Keratinocyte (primary cell): ENCODE results near the gene ERBB4. TPM values are rescaled to one million over a fixed set of nuclear protein-coding genes. Genes with fewer than 3 reads are reported as not detected.

Experiments
- DNase-seq: peaks from one replicate; pipeline ENCODE4 v3.0.0-alpha.2; 2011; ENCODE audit warnings: low read depth, missing footprints, low spot score
- FAIRE-seq: peaks from 2 replicates; lab custom pipeline; 2011; peaks lifted over from hg19 to GRCh38; lab: Jason Lieb, UNC
- H2AFZ ChIP-seq: 2 replicates; pipeline ENCODE4 v1.6.0; 2012; ENCODE audit warnings: low read length, control low read depth, inconsistent platforms; ENCODE audit not compliant: control insufficient read depth
- H3K27ac ChIP-seq: 2 replicates; pipeline ENCODE4 v1.5.1; 2011; ENCODE audit warnings: low read length; ENCODE audit not compliant: control insufficient read depth, insufficient read depth
- H3K27me3 ChIP-seq: 3 replicates; pipeline ENCODE4 v1.6.0; 2011; ENCODE audit warnings: low read length; ENCODE audit not compliant: control insufficient read depth, insufficient read depth; ENCODE audit errors: extremely low read depth
- H3K36me3 ChIP-seq, 2 experiments: 2 replicates in 1 of 2; 3 replicates in 1 of 2; pipeline ENCODE4 v1.5.1; 2011; ENCODE audit warnings: low read length in 2 of 2, mild to moderate bottlenecking in 1 of 2; ENCODE audit not compliant: control insufficient read depth in 2 of 2, insufficient read depth in 2 of 2; ENCODE audit errors: extremely low read depth in 1 of 2
- H3K4me1 ChIP-seq: 3 replicates; pipeline ENCODE4 v1.5.1; 2011; ENCODE audit warnings: low read length; ENCODE audit not compliant: control insufficient read depth, insufficient read depth; ENCODE audit errors: extremely low read depth
- H3K4me2 ChIP-seq: 3 replicates; pipeline ENCODE4 v1.6.0; 2011; ENCODE audit warnings: low read depth, low read length; ENCODE audit not compliant: control insufficient read depth, insufficient read depth; ENCODE audit errors: extremely low read depth
- H3K4me3 ChIP-seq, 3 experiments: fragments of 200-600 bp in 1 of 3; sonication (generic) in 1 of 3; 2 replicates in 2 of 3; 3 replicates in 1 of 3; pipeline ENCODE4 v1.5.1; 2011 to 2016; ENCODE audit warnings: low read length in 3 of 3, mild to moderate bottlenecking in 3 of 3, control low read depth in 2 of 3, inconsistent platforms in 1 of 3, low read depth in 1 of 3, mixed read lengths in 1 of 3, mixed run types in 1 of 3, moderate library complexity in 1 of 3; ENCODE audit not compliant: control insufficient read depth in 2 of 3, insufficient read depth in 2 of 3; ENCODE audit errors: extremely low read depth in 1 of 3
- H3K79me2 ChIP-seq: 2 replicates; pipeline ENCODE4 v1.6.0; 2012; ENCODE audit warnings: low read length; ENCODE audit not compliant: control insufficient read depth, insufficient read depth
- H3K9ac ChIP-seq: 3 replicates; pipeline ENCODE4 v1.6.0; 2011; ENCODE audit warnings: low read length; ENCODE audit not compliant: control insufficient read depth, insufficient read depth; ENCODE audit errors: extremely low read depth
- H3K9me1 ChIP-seq: 3 replicates; pipeline ENCODE4 v1.6.0; 2011; ENCODE audit warnings: low read length; ENCODE audit not compliant: control insufficient read depth, insufficient read depth; ENCODE audit errors: extremely low read depth
- H3K9me3 ChIP-seq: 2 replicates; pipeline ENCODE4 v1.5.1; 2012; ENCODE audit warnings: low read depth, low read length; ENCODE audit not compliant: control insufficient read depth
- H4K20me1 ChIP-seq: 3 replicates; pipeline ENCODE4 v1.6.0; 2011; ENCODE audit warnings: low read length; ENCODE audit not compliant: control insufficient read depth, insufficient read depth; ENCODE audit errors: extremely low read depth
- EZH2 ChIP-seq: IDR thresholded peaks from one replicate; pipeline ENCODE4 v1.6.1; 2012; ENCODE audit warnings: inconsistent platforms, mild to moderate bottlenecking, low read length, moderate library complexity
- dilution Hi-C: fragments of 300-500 bp; cut with MboI; formaldehyde crosslinking; loops from one replicate; pipeline ENCODE4 v1.7.0; 2020; ENCODE audit warnings: low sequenced_read_pairs; ENCODE audit not compliant: extremely low pct_ligation_motif_present
- polyA plus RNA-seq, 5 experiments: library from polyadenylated mRNA; depleted of rRNA in 3 of 5; stranded (reverse) in 3 of 5; stranded (forward) in 1 of 5; unstranded in 1 of 5; fragments of >200 nt; gene quantifications; 1 replicate in 1 of 5; 2 replicates in 3 of 5; 3 replicates in 1 of 5; pipeline versions ENCODE4 v1.2.1 to v1.2.3, GENCODE V29; 2011 to 2012; ENCODE audit warnings: missing spikeins in 2 of 5, low read depth in 1 of 5, low replicate concordance in 1 of 5
- TF ChIP-seq, protein P1 (sequence below), 3 experiments: IDR thresholded peaks in 1 of 3; conservative IDR thresholded peaks in 1 of 3; optimal IDR thresholded peaks in 1 of 3; 2 replicates in 2 of 3; 3 replicates in 1 of 3; pipeline versions ENCODE3 to v1.5.1; 2011; ENCODE audit warnings: low read length in 3 of 3, mild to moderate bottlenecking in 3 of 3, moderate library complexity in 2 of 3, control low read depth in 1 of 3, inconsistent platforms in 1 of 3; ENCODE audit not compliant: insufficient read depth in 2 of 3; ENCODE audit errors: extremely low read depth in 1 of 3

Gene ERBB4
- polyA plus RNA-seq, 1 donor (not counting 4 experiments of a cell fraction or from before 2014, with no cell fraction given): 0.01 TPM

DNA sequence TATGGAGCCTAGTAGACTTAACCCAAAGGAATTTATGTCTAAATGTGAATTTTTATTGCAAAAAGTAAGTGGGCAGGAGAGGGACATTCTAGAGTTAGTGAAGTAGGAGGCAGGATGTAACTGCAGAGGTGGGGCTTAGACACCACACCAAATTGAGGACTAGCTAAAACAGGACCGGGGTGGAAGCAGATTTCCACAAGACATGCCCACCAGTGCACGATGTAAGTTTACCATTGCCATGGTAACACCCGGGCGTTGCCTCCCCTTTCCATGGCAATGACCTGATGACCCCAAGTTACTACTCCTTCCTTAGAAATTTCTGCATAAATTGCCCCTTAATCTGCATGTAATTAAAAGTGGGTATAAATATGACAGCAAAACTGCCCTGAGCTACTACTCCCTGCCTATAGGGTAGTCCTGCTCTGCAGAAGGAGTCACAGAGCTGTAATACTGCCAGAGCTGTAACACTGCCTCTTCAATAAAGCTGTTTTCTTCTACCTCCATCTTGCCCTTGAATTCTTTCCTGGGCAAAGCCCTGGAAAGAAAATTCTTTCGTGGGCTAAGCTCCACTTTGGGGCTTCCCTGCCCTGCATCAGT is 509.7 kb downstream of the ERBB4 start:
- H3K4me1 ChIP-seq: no peaks in the 10 kb centered on the region
- TF ChIP-seq, protein P1, sequence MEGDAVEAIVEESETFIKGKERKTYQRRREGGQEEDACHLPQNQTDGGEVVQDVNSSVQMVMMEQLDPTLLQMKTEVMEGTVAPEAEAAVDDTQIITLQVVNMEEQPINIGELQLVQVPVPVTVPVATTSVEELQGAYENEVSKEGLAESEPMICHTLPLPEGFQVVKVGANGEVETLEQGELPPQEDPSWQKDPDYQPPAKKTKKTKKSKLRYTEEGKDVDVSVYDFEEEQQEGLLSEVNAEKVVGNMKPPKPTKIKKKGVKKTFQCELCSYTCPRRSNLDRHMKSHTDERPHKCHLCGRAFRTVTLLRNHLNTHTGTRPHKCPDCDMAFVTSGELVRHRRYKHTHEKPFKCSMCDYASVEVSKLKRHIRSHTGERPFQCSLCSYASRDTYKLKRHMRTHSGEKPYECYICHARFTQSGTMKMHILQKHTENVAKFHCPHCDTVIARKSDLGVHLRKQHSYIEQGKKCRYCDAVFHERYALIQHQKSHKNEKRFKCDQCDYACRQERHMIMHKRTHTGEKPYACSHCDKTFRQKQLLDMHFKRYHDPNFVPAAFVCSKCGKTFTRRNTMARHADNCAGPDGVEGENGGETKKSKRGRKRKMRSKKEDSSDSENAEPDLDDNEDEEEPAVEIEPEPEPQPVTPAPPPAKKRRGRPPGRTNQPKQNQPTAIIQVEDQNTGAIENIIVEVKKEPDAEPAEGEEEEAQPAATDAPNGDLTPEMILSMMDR (optimal IDR thresholded peaks at IDR 0.05 in 1 of 3, IDR thresholded peaks at IDR 0.05 in 1 of 3, conservative IDR thresholded peaks at IDR 0.05 in 1 of 3; ENCODE audit: extremely low read depth in 1 of 3, insufficient read depth in 2 of 3, low read length in 3 of 3): no peak
- no peak for TF ChIP-seq EZH2
- H3K4me2 ChIP-seq: no peak overlapping the region
- dilution Hi-C loops: no loop called here
- H3K9ac ChIP-seq: no peak overlapping the region
- no peak overlapping the region for H3K4me3 ChIP-seq
- H4K20me1 ChIP-seq: no peaks in the 10 kb centered on the region
- no peaks in the 10 kb centered on the region for H3K9me3 ChIP-seq
- FAIRE-seq: no peak
- no peaks in the 10 kb centered on the region for H3K79me2 ChIP-seq
- no peak for DNase-seq
- no peaks in the 10 kb centered on the region for H3K27me3 ChIP-seq
- H3K27ac ChIP-seq: no peak overlapping the region
- no peaks in the 10 kb centered on the region for H3K36me3 ChIP-seq
- no peaks in the 10 kb centered on the region for H3K9me1 ChIP-seq
- H2AFZ ChIP-seq: no peak overlapping the region

DNA sequence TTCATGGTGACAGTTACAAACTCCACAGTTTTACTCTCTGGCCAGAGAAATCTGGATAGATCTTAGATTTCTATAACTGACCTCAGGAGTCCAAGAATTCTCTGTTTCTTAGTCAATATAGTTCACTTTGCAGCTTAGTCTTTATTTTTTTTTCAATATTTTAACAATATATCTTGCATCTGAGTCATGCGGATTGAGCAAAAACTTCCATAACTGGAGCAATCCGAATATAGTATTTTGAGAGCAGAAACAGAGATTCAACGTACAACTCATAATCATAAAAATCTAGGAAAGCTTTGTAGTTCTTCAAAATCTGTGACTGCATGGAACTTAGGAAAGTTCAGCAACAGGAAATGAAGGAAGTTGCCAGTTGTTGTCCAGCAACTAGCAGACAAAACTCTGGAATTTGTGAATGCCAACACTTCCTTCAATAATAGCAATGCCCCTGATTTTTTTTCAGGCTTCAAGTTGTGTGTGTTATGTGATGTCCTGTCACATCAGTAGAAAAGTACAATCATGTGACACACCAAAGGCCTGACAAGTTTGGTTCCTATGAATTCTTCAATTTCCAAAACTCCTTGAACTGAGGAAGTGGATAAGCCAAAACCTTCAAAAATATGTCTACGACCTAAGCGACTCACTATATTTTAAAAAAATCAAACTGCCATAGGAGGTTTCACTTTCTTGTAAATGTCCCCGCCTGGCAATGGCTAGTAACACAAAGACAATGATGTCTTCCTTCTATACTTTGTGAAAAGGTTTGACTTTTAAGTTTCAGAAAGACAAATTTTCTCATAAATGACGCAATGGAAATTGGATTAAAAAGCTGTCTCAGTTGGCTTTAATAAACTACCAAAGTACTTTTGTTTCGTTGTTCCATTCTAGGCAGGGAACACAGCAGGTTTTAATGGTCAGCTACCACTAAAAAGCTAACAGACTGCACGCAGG is 510.6 kb downstream of the ERBB4 start:
- no peak for DNase-seq
- H3K4me3 ChIP-seq: no peak overlapping the region
- TF ChIP-seq EZH2: no peak
- TF ChIP-seq, protein P1 (optimal IDR thresholded peaks at IDR 0.05 in 1 of 3, IDR thresholded peaks at IDR 0.05 in 1 of 3, conservative IDR thresholded peaks at IDR 0.05 in 1 of 3; ENCODE audit: extremely low read depth in 1 of 3, insufficient read depth in 2 of 3, low read length in 3 of 3): no peak
- no peaks in the 10 kb centered on the region for H3K4me1 ChIP-seq
- H3K27ac ChIP-seq: no peak overlapping the region
- H3K9me3 ChIP-seq: no peaks in the 10 kb centered on the region
- no peak for FAIRE-seq
- H3K9ac ChIP-seq: no peak overlapping the region
- H3K36me3 ChIP-seq: no peaks in the 10 kb centered on the region
- no peaks in the 10 kb centered on the region for H3K79me2 ChIP-seq
- H3K9me1 ChIP-seq: no peaks in the 10 kb centered on the region
- dilution Hi-C loops: no loop called here
- no peak overlapping the region for H2AFZ ChIP-seq
- no peak overlapping the region for H3K4me2 ChIP-seq
- H3K27me3 ChIP-seq: no peaks in the 10 kb centered on the region
- no peaks in the 10 kb centered on the region for H4K20me1 ChIP-seq
